SK-N-DZ (cell line): Measurements from ENCODE around the gene FSCN2.
"Not testable (repeated sequence)": the region's sequence is repeated elsewhere in the genome, so short reads cannot be mapped to it uniquely, and the experiment has no call there.

Experiments used
- DNase-seq: peaks from one replicate; pipeline ENCODE4 v3.0.0-alpha.2; 2015; ENCODE audit warnings: low spot score
- small RNA-seq, 2 experiments: library from RNA; depleted of rRNA; stranded (forward); fragments of <200 nt; gene quantifications; one replicate each; pipeline ENCODE3, GENCODE V24; 2014

Gene FSCN2

GRCh38 chr17:81577278-81578000, 49.3 kb downstream of the FSCN2 start:
- no peak for DNase-seq

- no peak for DNase-seq
These were observed 49.9 kb downstream of the FSCN2 start for GRCh38 chr17:81578038-81578441.

DNA sequence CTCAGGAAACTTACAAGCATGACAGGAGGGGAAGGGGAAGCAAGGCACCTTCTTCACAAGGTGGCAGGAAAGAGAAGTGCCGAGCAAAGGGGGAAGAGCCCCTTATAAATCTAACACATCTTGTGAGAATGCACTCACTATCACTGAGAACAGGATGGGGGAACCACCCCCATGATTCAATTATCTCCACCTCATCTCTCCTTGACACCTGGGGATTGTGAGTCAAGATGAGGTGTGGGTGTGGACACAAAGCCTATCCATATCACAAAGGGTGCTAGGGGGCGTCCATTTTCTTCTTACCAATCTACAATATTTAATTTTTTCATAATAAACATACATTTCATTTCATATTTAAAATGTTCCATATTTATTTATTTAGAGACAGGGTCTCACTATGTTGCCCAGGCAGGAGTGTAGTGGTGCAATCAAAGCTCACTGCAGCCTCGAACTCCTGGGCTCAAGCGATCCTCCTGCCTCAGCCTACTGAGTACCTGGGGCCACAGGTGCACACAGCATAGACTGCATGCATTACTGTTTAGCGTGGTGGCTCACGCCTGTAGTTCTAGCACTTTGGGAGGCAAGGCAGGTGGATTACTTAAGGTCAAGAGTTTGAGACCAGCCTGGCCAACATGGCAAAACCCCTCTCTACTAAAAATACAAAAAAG, 50.5 kb downstream of the FSCN2 start:
- no peak for DNase-seq

DNA sequence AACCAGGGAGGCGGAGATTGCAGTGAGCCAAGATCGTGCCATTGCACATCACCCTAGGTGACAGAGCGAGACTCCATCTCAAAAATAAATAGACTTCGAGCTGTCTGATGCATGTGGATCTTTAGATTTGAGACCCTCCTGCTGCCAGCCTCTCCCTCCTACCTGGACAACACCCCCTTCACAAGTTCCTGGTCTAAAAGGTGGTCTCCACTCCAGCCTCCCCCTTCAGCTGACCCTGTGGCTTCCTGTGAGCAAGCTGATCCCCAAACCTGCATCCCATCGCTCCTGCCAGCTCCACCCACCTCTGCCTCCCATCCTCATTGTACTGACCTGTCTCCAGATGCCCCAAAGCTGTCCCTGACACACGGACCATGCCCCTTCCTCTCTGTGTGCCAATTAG, 51.1 kb downstream of the FSCN2 start:
- DNase-seq, result no peak

DNA sequence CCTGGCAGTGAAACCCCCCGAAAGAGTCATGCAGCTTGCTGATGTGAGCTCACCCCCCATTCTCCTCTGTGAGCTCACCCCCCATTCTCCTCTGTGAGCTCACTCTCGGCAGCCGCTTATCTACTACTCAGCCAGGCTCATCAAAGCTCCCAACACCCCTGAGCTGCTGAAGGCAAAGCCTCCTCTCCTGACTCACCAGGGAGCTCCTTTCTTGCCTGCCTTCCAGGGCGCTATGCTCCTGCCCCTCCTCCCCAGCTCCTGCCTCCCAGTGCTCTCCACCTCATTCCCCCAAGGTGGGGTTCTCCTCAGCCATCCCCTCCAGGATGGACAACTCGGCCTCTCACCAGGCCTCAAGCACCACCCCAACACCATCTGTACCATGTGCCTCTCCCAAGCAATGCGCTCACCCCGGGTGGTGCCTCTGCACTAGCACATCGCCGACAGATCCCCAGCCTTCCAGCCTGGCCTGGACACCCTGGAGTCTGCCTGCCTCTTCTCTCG, 51.7 kb downstream of the FSCN2 start:
- no peak for DNase-seq

DNA sequence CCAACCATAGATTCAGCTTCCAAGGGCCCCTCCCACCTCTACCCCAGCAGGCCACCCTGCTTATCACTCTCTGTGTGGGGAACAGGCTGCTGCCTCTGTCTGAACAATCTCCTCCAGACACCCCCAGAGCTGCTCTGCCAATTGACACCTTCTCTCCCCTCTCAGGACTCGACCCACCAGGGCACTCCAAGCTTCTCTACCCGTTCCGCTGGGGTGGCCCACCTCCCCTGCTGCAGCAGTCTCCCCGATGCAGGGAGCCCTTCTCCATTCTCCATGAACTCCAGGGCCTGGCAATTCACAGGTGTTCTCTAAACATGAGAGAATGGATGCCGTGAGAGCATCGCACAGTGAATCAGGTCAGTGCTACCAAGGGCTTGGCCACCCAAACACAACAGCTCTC, 52.3 kb downstream of the FSCN2 start:
- DNase-seq, result no peak

DNA sequence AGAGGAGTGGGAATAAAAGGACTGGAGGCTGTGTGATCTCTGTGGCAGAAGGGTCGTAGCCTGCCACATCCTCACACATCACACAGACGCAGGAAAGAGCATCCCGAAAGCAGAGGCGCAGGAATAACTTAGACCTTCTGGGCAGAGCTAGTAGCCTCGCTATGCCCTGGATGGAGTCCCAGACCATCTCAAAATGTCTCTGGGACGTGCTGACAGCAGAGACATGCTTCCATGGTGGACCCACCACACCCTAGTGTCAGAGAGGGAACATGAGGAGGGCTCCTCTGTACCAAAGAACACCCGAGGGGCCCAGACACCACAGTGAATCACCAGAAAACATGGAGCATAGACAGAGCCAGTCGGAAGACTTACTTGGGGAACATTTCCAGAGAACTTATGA, 53.6 kb downstream of the FSCN2 start:
- no peak for DNase-seq

DNA sequence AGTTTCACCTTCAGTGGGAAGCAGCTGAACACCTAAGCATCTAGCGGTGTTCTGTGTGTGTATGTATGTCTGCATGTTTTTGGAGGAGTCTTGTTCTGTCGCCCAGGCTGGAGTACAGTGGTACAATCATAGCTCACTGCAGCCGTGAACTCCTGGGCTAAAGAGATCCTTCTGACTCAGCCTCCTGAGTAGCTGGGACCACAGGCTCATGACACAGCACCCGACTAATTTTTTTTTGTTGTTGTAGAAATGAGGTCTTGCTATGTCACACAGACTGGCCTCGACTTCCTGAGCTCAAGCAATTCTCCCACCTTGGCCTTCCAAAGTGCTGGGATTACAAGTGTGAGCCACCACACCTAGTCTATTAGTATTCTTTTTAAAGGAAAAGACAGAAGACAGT, 54.2 kb downstream of the FSCN2 start:
- DNase-seq, result no peak

DNA sequence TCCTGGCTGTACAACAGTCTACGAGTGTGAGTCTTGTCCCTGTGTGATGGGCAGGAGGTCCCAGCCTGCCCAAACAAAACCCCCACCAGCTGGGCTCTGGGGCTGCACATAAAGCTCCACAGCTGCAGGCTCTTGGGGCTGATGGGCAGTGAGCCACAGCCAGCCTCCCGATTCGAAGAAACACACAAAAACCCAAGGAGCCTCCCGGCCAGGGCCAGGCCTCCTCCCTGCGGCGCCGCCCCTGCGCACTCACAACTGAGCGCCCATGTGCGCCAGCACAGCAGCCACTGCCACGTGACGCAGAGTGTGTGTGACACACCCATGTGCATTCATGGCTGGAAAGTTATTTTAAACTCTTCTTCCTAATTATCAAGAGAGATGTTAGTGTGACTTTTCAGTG, 54.6 kb downstream of the FSCN2 start:
- DNase-seq, result no peak

DNA sequence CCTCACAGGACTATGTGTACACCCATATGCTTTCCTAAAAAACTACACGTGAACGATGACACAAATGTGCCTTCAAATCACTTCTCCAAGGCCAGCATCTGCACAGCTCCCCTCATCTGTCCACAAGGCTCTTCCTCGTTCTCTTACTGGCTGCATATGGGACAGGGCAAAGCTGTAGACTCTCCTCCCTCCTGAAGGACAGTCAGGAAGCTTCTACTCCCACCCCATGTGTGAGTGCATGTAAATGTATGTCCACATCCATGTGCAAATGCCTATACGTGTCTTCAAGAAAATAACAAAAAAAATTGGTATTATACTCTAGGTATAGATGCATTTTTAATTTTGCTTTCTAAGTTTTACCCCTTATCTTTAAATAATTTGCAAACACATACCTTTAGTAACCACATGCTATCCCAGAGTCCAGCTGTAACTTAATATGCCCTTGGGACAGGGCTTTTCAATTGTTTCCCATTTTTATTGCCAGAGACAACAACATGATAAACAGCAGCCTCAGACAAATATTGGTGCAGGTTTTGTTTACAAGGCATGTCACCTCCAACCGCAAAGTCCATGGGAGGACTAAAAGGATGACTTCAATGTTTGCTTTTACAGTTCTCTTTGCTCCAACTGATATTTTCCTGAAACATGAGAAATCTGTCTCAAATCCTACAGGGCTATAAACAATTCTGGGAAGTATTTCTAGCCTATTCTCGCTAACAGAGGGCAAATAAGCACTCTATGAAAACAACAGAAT, 55.6 kb downstream of the FSCN2 start:
- DNase-seq, result no peak

DNA sequence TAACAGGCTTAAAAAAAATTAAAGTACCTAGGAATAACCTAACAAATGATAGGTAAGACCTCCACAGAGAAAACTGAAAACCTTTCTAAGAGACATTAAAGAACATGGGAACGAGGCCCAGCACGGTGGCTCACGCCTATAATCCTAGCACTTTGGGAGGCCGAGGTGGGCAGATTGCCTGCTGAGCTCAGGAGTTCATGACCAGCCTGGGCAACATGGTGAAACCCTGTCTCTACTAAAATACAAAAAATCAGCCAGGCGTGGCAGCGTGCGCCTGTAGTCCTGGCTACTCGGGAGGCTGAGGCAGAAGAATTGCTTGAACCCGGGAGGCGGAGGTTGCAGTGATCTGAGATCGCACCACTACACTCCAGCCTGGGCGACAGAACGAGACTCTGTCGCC, 56.6 kb downstream of the FSCN2 start:
- not testable (repeated sequence) for DNase-seq

GRCh38 chr17:81586096-81586495, 57.9 kb downstream of the FSCN2 start:
- no peak for DNase-seq

Small RNA genes lying within 50 kb of the gene (small RNA-seq; reads per million reads assigned to genes)
- 0 reads per million in 2 experiments for gene RF00019
